ENCODE measurements around the gene ASAP2.

ASAP2 gene

GRCh38 chr2:9322576-9322975, 116.0 kb downstream of the ASAP2 start:
- no peak for TF ChIP-seq CTCF (IDR thresholded peaks at IDR 0.05; ENCODE audit: insufficient read depth, missing control alignments)
- DNase-seq (ENCODE audit: insufficient read length, low spot score) (no peak), FAIRE-seq (no peak)

GRCh38 chr2:9325428-9325827, 118.8 kb downstream of the ASAP2 start:
- FAIRE-seq: no peak
- TF ChIP-seq CTCF (IDR thresholded peaks at IDR 0.05; ENCODE audit: insufficient read depth, missing control alignments): no peak
- no peak for DNase-seq (ENCODE audit: insufficient read length, low spot score)

- no peak for FAIRE-seq
- no peak for DNase-seq (ENCODE audit: insufficient read length, low spot score)
- no peak for TF ChIP-seq CTCF (IDR thresholded peaks at IDR 0.05; ENCODE audit: insufficient read depth, missing control alignments)
Measured at GRCh38 chr2:9326975-9327374, 120.4 kb downstream of the ASAP2 start.

GRCh38 chr2:9327873-9328352, 121.3 kb downstream of the ASAP2 start:
- DNase-seq (ENCODE audit: insufficient read length, low spot score) (no peak), FAIRE-seq (no peak)
- TF ChIP-seq CTCF (IDR thresholded peaks at IDR 0.05; ENCODE audit: insufficient read depth, missing control alignments): no peak

- DNase-seq (ENCODE audit: insufficient read length, low spot score): no peak
- FAIRE-seq: no peak
Measured at GRCh38 chr2:9328931-9329330, 122.3 kb downstream of the ASAP2 start.

GRCh38 chr2:9329497-9329896, 122.9 kb downstream of the ASAP2 start:
- FAIRE-seq (no peak), DNase-seq (ENCODE audit: insufficient read length, low spot score) (no peak)
- TF ChIP-seq CTCF (IDR thresholded peaks at IDR 0.05; ENCODE audit: insufficient read depth, missing control alignments): no peak

More at GRCh38 chr2:9328931-9329330, 122.3 kb downstream of the ASAP2 start:
- TF ChIP-seq CTCF (IDR thresholded peaks at IDR 0.05; ENCODE audit: insufficient read depth, missing control alignments): no peak

- FAIRE-seq (no peak), DNase-seq (ENCODE audit: insufficient read length, low spot score) (no peak)
- no peak for TF ChIP-seq CTCF (IDR thresholded peaks at IDR 0.05; ENCODE audit: insufficient read depth, missing control alignments)
Measured at GRCh38 chr2:9330612-9331270, 124.1 kb downstream of the ASAP2 start.
